UCSD-AML1 (cell line): ENCODE data around the gene CKB.
A peak's percentile ranks its signal among the peaks of the same experiment; 100 is the strongest.

Experiments used
- DNase-seq: peaks from one replicate; lab custom pipeline; 2025; ENCODE audit not compliant: unreplicated experiment; lab: John Stamatoyannopoulos, UW

Gene CKB

DNA sequence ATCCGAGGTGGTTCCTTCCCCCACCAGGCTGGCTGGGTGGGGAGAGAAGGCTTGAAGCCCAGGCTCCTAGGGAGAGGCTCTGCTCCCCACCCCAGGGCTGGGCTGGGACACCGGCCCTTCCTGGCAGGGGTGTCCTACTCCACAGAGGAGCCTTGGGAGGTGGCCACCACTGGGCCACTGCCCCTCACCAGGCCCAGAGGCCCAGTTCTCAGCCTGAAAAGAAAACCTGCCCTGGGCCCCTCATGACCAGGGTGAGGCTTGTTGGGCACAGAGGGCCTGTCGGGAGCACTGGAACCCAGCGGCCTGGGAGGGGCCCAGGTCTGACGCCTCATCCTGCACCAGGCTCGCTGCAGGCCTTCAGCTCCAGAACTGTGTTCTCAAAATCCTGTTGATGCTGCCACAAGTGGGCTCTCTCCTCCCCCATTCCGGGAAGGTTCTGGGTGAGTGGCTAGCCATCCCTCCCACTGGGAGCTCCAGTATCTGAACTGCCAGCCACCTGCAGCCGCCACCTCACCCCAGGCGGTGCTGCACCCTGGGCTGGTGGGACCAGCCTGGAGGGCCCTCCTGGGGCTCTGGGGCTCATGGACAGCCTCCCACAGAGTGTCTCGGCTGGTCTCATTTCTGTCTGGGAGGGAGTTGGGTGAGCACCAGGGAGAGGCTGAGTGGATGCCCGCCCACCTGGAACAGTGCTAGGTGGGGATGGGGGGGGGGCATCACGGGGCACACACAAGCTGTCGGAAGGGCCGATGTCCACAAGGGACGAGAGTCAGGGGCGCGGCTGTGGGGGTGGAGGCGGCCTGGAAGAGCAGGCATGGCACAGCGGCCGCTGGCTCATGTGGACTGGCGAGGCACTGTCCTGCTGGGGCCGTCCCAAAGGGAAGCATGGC is 28.1 kb upstream of the CKB start:
- DNase-seq, result no peak

DNA sequence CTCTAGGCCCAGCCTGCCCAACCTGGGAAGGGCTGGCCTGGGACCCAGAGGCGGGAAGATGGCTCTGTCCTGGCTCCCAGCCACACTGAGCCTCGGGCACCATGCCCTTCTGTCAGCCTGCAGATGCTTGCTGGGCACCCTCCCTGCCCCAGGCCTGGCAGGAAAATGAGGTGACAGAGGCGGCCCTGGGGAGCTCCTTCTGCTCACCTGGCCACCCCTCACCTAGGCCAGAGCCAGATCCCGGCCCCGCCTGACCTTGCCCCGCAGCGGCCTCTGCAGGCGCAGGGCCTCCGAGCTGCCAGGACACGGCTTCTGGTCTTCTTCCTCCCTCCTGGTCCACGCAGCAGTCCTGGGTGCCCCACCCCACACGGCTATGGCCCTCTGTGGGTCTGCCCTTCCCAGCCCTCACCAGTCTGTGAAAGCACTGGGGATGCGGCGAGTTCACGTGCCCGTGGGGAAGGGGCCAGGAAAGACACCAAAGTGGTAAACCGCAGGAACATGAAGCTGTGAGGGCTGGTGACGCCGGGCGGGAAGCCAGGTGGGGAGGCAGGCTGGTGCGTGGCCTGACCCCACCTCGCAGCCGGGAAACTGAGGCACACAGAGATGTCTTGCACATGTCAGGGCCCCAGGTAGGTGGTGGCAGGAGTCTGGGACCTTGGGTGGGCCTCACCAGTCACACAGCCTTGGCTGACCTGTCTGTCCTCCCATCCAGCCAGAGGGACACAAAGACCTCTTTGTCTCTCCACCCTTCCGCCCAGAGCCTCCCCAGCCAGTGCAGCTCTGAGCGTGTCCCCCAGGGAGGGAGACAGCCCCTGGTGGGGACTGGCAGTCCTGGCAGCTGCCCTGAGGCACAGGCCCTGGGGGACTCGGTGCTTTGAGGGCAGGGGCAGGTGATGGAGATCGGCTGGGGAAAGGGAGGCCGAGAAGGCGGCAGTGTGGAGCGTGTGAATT is 27.0 kb upstream of the CKB start:
- no peak for DNase-seq

DNA sequence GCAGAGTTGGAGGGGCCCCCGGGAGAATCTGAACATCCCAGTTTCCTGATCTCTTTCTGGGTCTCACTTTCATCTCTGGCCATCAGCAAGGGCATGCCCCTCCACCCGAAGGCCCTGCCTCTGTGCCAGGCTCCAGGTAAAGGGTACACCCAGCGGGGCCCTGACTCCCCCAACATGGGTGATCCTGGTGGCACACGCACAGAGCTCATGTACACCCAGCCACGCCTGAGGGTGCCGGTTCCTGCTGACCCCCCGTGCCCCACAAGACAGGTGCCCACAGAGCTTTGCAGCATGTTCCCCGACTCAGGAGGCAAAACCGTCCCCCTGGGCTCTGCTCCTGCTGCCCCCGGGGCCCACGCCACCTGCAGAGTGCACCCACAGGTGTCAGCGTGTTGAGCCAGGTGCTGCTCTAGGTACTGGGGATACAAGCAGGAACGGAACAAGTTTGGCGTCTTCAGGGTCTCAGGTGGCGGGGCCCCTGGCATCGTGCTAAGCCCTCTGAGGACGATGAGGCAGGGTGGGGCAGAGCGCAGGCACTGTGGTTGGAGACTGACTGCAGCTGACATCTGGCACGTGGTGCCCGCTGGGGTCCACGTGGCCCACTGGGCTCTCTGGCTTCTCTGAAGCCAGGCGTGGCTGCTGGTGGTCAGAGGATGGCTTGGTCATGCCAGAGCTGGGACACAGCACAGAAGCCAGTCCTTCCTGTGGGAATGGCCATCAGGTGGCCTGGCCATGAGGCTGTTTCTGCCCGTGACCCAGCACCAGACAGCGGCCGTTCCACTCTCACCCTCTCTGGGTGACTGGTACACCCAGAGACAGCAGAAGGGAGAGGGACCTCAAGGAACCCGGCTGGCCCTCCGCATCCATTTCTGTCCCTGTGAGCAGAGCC is 26.1 kb upstream of the CKB start:
- no peak for DNase-seq

DNA sequence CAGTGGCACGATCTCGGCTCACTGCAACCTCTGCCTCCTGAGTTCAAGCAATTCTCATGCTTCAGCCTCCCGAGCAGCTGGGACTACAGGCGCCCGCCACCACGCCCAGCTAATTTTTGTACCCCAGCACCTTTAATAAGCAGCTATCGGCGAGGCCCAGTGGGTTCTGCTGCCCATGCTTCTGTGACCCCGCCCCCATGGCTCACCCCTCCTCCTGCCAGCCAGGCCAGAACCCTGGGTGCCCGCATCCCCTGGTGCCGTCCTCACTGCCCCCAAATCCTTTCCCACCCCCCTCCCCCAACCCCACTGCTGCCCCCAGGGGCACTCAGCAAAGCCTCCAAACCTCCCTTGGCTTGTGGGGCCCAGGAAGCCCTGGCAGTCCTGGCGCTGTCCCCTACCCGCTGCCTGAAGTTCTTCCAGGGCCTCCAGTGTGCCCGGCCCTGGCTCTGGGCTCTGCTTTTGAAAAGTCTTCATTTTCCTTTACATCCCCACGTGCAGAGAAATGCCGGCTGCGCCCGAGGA is 25.4 kb upstream of the CKB start:
- DNase-seq, result no peak

DNA sequence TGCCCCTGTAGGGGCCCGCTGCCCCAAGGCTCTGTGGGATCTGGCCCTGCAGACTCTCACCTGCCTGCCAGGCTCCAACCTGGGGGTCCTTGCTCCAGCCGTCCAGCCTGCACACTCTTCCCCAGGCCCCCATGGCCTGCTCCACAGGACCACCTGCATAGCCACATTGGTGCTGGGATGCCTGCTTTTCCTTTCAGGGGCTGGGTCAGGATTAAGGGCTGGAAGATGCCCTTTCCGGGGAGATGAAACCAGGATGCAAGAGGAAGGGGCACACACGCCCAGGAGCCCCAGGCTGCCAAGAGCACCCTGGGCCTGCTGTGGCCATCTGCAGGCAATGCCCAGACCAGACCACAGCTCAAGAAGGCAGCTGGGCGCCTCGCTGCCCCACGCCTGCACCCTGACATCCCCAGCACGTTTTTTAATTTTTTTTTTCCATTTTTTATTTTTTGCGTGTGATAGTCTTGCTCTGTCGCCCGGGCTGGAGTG is 24.9 kb upstream of the CKB start:
- DNase-seq, result no peak

DNA sequence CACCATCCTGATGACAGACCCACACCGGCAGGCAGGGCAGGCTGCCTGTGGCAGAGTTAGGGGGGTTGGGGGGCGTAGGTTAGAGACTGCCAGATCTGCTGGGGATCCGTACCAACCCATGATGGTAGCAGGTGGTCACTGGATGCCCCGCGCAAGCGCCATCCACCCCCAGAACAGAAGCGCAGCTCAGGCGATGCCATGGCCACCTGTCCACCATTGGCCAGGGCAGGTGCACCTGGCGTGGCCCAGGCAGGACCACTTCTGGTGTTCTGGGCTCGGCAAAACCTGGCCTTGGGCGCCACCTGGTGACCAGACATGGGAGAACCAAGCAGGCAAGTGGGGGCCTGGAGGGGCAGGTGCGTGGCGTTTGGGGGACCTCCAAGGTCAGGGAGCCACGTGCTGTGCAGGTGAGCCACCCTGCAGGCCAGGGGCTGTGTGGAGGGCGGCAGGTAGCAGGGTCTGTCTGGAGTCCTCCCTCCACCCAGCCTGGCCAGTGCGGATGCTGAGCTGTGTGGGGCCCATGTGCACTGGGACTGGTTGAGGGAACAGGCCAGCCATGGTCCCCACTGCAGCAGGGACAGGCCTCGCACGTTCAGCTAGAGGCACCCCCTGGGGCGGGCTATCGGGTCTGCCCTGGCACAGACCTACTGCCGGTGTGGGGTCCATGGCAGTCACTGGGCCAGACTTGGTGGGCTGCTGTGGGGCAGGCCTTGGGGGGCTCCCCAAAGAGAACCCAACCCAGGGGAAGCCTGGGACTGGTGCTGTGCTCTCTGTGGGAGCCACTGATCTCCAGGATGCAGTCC is 24.2 kb upstream of the CKB start:
- DNase-seq, result peak; percentile 62

DNA sequence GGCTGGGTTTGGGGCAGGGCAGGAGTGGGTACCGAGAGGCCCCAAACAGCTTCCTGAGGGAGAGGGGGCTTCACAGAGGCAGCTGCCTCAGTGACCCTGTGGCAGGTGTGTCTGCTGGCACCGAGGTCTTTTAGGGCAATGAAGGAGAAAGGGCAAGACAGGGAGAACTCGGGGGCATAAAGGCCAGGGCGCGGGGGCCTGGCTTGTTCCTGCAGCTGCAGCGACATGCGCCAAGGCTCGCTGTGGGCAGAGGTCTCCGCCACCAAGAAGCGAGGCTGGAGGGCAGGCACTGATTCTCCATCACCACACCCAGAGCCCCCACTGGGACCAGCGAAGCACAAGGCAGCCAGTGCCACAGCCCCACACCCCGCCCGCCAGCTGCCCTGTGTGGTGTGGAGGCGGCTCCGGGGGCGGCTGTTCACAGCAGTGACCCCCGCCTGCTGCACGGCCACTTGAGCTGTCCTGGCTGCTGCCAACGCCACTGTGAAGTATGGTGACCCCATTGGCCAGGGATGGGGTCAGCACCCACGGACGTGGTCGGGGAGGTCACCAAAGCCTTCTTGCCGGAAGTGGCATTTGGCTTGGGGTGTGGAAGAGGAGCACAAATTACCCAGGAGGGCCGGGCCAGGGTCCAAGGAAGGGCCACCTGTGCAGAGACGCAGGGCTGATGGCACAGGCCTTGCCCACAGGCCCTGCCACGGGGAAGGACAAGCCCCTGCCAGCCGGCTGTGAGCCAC is 23.5 kb upstream of the CKB start:
- DNase-seq, result no peak

DNA sequence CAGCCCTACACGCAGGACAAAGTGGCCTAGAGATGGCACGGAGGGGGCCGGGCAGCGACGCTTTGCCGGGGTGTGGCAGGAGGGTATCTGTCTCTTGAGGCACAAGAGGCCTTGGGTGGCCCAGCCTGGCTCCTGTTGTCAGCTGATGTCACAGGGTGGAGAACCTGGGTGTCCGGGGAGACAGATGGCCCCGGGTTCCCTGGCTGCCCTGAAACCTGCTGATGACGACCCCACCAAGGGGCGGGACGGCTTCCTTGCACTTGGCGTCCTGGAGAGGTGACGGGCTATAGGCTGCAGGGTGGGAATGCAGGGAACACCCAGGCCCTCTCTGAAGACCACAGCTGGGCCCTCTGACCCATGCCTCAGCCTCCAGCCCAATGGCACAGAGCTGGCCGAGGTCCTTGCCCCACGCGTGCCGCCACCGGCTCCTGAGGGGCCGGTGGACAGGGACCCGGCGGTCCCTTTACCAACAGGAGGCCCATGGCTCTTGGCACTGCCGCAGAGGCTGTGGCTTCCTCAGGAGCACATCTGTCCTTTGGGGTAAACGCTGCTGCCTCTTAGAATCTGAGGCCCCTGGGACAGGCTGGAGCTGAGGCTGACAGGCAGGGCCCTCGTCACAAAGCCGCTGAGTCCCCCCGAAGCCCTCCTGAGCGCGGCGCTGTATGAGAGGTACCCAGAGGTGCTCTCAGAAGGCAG is 22.7 kb upstream of the CKB start:
- DNase-seq, result no peak

DNA sequence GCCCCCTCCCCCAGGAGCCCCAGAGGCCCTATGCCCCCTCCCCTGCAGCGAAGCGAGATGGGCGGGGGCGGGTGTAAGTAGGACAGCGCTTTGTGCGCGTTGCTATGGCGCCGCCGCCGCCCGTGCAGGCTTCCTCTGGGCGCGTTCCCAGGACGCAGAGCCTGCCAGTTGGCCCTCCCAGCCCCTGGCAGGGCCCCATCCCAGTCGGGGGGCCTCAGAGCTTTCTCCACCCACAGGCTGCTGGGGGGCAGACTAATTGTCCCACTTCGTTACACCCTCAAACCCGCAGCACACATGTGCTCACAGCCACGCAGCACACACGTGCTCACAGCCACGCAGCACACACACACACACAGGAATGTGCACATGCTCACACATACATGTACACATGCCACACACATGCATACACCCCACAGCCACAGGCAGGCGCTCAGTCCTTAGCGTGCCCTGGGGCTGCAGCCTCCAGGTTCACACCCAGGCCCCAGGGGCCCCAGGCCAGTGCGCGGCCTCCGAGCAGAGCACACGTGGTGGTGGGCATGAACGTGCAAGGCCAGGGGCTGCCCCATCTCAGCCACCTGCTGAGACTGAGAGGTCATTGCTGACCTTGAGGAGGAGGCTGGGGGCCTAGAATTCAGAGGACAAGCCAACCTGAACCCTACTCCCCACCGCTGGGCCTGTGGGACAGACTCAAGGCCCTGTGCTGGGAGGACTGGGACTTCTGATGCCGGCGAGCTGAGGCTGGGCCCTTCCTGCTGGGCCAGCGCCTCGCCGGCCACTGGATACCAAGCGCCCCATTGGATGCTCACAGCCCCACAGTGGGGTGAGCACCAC is 22.0 kb upstream of the CKB start:
- no peak for DNase-seq

DNA sequence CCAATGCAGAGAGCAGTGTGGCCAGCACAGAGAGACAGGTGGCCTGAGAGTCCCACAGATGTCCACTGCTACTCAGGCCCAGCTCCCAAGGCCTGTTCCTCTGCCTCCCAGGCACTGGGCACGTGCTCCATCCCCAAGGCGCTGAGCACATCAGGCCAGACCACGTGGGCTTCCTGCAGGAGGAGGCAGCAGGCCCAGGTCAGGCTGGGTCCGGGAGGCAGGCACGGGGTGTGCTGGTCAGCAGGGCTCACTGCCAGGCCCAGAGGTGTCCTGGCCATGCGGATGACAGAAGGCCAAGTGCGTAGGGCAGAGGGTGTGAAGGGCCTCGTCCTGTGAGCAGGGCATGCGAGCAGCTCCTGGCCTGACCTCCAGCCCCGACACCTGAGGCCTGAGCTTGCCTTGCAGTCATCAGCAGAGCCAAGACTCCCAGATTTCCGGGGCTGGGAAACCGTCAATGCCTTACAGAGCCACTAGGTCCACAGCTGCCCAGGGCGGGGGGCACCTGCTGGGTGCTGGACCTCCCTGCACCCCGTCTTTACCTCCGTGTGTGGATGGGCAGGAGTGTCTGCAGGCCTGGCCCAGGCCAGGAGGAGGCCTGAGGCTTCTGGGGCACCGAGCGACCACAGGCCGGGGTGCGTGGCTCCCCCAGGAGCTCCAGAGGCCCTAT is 21.2 kb upstream of the CKB start:
- DNase-seq, result no peak

DNA sequence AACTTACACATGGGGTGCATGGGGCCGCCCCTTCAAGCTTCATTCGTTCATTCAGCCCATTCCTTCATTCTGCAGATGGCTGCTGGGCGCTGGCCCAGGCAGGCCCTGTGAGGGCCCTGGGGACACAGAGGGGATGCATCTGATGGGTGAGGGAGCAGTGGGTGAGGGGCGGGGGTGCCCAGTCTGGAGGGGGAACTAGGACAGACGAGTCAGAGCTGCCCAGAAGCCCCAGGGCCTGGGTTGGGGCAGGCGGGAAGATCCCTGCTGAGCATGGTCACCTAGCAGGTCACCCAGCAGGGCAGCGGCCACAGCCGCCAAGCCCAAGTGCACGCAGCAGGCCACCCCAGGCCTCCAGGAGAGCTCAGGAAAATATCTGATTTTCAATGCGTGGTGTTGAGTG is 20.5 kb upstream of the CKB start:
- no peak for DNase-seq

DNA sequence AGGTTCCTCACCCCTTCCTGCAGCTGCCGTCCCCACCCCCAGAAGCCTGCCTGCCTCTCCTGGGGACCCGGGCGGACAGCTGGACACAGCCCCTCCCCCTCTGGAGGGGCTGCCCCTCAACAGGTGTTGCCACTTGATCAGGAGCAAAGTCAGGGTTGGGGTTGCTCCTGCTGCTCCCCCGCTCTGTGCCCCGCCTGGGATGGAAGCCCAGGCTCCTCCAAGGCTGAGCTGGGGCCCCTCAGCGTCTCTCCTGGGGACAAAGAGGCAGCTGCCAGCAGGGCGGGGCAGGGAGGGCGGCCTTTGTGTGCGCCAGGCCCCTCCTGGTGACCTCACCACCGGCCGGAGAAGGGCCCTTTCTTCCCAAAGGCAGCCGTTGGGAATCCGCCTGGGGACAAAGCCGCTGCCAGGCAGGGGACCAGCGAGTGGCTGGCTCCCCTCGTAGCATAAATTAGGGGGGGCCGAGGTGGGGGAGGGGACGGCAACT is 20.0 kb upstream of the CKB start:
- no peak for DNase-seq

DNA sequence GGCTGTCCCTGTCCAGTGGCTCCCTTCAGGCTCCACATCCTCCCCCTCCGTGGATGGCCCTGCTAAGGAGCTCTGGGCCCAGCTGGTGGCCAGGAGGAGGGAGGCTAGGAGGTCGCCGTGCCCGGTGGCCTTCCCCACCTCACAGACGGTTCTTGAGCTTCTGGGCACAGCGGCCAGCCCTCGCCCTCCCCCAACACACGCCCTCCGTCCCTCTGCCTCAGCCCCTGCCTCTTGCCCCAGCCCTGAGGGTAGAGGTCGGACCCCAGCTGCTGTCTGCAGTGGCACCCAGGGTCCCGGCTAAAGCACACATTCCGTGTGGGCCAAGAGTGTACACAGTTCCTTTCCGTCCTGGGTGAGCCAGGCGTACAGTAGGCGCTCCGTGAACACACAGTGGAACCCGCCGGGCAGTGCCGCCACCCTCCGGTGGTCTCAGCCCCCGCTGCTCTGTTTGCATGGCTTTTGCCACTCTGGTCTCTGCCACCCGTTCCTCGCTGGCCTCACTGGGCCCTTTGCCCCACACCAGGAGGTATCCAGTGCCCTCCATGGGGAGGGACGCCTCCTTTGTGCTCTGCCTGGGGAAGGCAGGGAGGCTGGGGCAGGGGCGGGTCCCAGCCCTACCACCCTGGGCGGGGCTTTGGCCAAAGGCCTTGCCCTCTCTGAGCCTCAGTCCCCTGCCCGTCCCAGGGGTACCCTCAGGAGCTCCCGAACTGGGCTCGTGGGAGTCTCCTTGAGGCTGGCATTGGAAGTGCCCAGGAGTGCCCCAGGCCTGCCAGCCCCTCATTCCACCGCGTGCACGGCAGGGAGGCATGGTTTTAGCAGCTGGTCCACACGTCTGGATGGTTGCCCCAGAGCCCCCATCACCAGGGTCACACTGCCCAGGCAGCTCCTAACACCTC is 19.3 kb upstream of the CKB start:
- no peak for DNase-seq

DNA sequence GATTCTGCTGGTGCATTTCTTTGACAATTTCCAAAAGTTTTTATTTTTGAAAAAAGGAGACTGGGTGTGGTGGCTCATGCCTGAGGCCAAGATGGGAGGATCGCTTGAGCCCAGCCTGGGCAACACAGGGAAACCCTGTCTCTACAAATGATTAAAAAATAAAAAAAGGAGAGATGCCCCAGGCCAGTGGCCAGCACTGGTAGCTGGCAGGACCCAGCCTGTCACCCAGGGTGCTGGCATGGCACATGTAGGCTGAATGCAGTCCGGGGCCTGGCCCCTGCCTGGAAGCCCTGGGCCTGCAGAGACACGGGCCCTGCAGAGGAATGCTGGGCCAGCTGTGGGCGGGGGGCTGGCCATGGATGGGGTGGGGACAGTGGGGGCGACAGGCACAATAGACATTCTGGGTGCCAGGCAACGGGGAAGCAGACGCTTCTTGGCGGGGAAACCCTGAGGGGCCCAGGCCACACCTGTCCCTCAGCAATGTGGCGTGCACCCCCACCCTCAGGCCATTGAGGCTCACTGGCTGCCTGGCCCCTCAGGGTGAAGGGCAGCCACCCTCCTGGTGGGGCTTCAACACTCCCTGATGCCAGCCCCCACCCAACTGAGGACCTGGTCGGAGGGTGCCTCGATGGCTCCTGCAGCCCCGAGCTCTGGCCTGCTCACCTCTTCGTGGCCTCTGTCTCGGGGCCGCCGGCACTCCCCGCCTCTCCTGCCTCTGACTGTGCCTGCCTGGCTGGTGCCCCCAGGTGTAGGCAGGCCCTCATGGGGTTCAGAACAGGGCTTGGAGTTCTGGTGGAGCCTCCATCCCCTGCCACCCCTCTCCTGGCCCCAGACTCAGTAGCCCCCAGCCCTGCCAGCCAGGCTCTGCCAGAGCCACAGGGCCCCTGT is 18.4 kb upstream of the CKB start:
- no peak for DNase-seq
